SU-DHL-6 (cell line): ENCODE results near the gene DUSP6.

Source experiments
- CTCF ChIP-seq: fragments of 200-600 bp; sonication (generic); IDR thresholded peaks from one replicate; pipeline ENCODE4 v1.5.1; 2017; ENCODE audit warnings: antibody characterized with exemption, mild to moderate bottlenecking, low read length, moderate library complexity; ENCODE audit not compliant: insufficient read depth, poor library complexity, severe bottlenecking
- EZH2phosphoT487 ChIP-seq: fragments of 200-600 bp; sonication (generic), shearing (Covaris generic); conservative IDR thresholded peaks from 2 replicates; pipeline ENCODE4 v1.6.1; 2018; ENCODE audit warnings: mild to moderate bottlenecking, antibody characterized with exemption, low read length, moderate library complexity, mixed read lengths

GRCh38 chr12:89345376-89345775 is 6.9 kb downstream of the DUSP6 start:
- TF ChIP-seq CTCF (no peak), EZH2phosphoT487 (no peak)
